Omental fat pad (tissue), 4 donors: ENCODE data around the gene CLDN15. TPM values are rescaled to one million over a fixed set of nuclear protein-coding genes. Genes with fewer than 3 reads are reported as not detected.

Experiments
- ATAC-seq: fragments of 150-250 bp; one replicate; pipeline ENCODE4 v1.9.1; 2016; ENCODE audit warnings: mild to moderate bottlenecking, moderate library complexity; ENCODE audit not compliant: low FRiP score
- DNase-seq: peaks from one replicate; pipeline ENCODE4 v3.0.0-alpha.2; 2019; ENCODE audit warnings: low spot score
- total RNA-seq, 4 donors: library from RNA; depleted of rRNA; stranded (reverse); fragments of >200 nt; gene quantifications; one replicate each; pipeline ENCODE4 v1.1.0, GENCODE V29; 2016
- TF ChIP-seq, protein P1 (sequence below), 3 donors: fragments of 450-650 bp; IDR thresholded peaks; one replicate each; pipeline ENCODE4 v1.5.1; 2016 to 2017; ENCODE audit warnings: antibody characterized with exemption in 3 of 3, mild to moderate bottlenecking in 3 of 3, moderate library complexity in 2 of 3

Gene CLDN15
- total RNA-seq, 4 donors from 2014 or later = 43.3 to 280 (median 60.5) TPM

DNA sequence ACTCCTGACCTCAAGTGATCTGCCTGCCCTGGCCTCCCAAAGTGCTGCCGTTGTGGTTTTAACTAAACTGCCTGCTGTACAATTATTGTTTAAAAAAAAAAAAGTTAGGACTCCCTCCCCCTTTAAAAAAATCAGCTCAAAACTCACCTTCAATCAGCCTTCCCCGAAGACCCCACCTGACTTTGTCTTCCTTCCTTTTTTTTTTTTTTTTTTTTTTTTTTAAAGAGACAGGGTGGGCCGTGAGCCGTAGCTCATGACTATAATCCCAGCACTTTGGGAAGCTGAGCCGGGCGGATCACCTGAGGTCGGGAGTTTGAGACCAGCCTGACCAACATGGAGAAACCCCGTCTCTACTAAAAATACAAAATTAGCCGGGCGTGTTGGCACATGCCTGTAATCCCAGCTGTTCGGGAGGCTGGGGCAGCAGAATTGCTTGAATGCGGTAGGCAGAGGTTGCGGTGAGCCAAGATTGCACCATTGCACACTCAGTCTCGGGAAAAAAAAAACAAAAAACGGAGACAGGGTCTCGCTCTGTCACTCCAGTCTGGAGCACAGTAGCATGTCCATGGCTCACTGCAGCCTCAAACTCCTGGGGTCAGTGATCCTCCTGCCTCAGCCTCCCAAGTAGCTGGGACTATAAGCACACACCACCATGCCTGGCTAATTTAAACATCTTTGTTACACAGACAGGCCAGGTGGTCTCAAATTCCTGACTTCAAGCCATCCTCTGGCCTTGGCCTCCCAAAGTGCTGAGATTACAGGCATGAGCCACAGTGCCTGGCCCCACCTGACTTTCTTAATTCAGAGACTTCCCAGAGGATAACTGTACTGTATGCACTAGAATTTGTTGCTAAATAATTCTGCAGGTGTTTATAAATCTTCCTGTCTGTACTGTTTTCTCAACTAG, 4.1 kb upstream of the CLDN15 start:
- TF ChIP-seq, protein P1, sequence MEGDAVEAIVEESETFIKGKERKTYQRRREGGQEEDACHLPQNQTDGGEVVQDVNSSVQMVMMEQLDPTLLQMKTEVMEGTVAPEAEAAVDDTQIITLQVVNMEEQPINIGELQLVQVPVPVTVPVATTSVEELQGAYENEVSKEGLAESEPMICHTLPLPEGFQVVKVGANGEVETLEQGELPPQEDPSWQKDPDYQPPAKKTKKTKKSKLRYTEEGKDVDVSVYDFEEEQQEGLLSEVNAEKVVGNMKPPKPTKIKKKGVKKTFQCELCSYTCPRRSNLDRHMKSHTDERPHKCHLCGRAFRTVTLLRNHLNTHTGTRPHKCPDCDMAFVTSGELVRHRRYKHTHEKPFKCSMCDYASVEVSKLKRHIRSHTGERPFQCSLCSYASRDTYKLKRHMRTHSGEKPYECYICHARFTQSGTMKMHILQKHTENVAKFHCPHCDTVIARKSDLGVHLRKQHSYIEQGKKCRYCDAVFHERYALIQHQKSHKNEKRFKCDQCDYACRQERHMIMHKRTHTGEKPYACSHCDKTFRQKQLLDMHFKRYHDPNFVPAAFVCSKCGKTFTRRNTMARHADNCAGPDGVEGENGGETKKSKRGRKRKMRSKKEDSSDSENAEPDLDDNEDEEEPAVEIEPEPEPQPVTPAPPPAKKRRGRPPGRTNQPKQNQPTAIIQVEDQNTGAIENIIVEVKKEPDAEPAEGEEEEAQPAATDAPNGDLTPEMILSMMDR (IDR thresholded peaks at IDR 0.05) = no peak
- ATAC-seq (no peak), DNase-seq (no peak)

DNA sequence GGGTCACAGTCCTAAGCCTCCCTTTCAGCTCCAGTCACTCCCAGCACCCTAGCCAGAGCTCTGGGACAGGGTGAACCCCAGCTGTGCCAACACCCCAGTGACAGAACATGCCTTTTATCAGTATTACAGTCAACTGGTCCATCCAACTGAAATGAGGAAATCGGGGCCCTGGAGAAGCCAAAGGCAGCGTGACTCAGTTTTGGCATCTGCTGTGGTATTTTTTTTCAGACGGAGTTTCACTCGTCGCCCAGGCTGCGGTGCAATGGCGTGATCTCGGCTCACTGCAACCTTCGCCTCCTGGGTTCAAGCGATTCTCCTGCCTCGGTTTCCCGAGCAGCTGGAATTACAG, 3.4 kb upstream of the CLDN15 start:
- DNase-seq (no peak), ATAC-seq (peak; percentile 4)
- TF ChIP-seq, protein P1 (IDR thresholded peaks at IDR 0.05) = no peak

DNA sequence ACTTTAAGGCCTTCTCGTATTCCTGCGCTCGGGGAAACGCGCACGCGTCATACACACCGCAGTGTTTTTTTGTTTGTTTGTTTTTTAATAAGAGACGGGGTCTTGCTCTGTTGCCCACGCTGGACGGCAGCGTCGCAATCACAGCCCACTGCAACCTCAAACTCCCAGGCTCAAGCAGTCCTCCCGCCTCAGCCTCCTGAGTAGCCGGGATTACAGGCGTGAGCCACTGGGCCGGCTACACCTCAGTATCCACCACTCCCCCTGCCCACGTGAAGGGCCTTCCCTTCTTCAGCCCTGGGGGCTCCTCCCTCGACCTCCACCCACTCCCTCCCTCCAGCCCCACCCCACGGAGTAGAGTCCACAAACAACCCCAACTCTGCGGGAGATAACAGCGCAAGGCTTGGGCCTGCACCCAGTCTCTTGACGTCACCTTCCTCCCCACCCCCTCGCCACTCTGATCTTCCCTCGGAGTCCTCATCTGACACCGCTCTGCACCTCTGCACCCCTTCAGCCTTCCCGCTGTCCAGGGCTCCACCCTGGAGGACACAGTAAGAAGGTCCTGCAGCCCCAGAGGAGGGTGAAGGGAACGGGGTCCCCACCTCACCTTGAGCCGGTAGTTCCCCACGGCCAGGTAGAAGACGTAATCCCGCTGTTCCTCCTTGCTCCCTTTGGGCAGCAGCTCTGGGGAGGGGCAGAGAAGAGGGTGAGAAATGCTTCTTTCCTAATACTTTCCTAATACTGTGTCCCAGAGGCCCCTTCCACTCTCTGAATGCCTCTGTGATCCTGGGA, 2.8 kb upstream of the CLDN15 start:
- DNase-seq (no peak), ATAC-seq (peak; percentile 20)
- TF ChIP-seq, protein P1 (IDR thresholded peaks at IDR 0.05) = no peak

DNA sequence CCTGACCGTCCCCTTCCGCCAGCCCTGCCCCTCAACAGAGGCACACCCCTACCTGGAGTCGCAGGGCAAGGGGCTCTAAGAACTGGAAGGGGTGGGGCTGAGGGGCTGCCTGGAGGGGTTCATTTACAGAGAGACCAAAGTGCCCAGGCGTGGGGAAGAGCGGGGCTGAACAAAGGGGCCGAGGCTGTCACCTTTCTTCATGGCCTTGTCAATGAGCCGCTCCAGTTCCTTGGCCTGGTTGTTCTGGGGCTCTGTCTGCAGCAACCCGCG, 2.3 kb upstream of the CLDN15 start:
- TF ChIP-seq, protein P1 (IDR thresholded peaks at IDR 0.05) = no peak

DNA sequence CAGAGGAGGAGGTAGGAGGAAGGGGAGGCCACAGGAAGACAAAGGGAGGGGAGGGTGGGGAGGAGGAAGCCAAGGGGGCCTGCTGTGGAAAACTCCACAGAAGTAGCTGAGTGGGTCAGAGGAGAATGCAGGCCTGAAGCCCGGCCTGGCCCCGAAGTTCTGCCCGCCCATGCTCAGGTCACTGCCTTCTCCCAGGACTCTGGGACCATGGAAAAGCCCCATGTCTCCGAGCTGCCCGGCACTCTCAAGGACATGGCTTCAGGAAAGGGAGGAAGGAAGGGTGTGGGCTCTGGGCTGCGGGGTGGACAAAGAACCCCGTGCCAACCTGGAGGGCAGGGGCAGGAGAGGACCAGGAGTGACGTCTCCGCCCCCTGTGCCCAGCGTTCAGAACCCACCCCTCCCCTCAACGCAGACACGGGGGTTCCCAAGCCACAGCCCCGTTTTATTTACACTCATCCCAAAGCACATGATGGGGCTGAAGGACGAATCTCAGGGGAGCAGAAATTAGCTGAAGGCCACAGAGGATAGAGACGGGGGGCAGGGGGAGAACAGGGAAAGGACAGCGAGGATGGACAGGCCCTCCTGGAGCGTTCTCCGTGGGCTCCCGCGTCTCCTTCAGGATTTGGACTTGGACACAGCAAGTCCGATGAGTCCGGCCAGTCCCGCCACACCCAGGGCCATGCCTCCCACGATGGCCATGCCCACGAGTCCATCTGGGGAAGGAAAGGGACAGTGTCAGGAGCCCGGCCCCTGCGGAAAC, 1.8 kb upstream of the CLDN15 start:
- TF ChIP-seq, protein P1 (IDR thresholded peaks at IDR 0.05) = no peak
- peak; percentile 13 for ATAC-seq
- DNase-seq = no peak

More for the DNA sequence above, 2.3 kb upstream of the CLDN15 start:
- no peak for ATAC-seq
- DNase-seq = no peak

DNA sequence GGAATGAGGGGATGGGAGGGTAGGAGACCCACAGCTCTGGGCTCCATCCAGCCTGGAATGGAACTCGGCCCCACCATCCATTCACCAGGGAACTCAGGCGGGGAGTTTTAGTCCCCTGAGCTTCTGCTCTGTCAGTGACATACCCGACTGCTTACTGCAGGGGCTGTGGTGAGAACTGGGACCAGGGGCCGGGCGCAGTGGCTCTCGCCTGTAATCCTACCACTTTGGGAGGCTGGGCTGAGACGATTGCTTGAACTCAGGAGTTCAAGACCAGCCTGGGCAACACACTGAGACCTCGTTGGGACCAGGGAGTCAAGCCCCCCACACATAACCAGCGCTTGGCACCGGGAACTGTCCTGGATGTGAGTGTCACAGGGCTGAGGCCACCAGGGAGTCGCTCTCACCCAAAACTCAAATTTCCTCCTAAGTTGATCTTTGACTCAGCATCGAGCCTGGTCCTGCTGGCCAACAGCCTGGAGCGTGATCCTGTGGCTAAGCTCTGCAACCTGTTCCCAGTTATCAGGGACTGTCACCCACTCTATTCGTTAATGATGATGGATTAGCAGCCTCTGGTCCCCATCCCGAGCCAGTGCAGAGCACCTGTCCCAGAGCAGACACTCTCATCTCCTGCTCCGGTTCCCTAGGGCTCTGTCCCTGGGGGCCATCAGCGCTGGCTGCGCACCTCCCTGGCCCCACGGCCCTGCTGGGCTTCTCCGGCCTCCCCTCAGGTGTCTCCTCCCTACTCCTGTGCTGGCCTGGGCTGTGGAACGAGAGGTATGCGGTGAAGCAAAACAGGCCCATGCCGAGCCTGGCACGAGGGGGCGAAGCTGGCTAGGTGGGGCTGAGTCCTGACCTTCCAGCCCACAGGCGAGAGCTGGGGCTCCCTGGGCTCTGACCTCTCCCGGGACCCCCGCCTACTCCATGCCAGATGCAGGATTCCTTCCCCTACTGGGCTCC, 902 bp upstream of the CLDN15 start:
- DNase-seq (no peak), ATAC-seq (peak; percentile 55)
- TF ChIP-seq, protein P1 (IDR thresholded peaks at IDR 0.05) = no peak
